HG02884 (cell line): ENCODE data around the gene BSG.

ENCODE experiments used
- ATAC-seq: cut with Tn5 transposase; IDR thresholded peaks from one replicate; pipeline ENCODE4 v1.9.1; 2021; ENCODE audit warnings: mild to moderate bottlenecking, moderate library complexity; ENCODE audit not compliant: unreplicated experiment

Gene BSG

GRCh38 chr19:539429-540030 lies 32.9 kb upstream of the BSG start:
- no peak for ATAC-seq

DNA sequence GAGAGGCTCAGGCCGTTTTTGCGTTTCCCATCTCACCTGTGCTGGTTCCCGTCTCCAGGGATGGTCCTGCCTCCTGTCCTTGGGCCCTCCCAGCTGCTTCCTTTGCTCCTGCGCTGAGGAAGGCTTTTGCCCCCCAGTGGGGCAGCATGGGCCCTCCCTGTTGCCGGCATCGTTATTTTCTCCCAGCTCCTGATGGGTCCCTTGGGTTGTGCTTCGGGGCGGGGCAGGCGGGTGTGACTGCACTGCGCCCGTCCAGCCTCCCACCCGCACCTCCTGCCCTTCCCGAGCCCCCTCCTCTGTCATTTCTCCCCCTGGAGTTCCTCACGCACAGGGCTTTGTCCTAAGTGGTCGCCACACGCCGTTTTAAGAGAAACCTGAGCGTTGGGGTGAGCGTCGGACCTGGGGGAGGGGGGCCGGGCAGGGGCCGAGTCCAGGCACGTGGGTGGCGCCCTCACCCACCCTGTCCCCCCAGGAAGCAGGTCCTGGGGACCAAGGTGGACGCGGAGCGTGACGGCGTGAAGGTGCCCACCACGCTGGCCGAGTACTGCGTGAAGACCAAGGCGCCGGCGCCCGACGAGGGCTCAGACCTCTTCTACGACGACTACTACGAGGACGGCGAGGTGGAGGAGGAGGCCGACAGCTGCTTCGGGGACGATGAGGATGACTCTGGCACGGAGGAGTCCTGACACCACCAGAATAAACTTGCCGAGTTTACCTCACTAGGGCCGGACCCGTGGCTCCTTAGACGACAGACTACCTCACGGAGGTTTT lies 31.3 kb upstream of the BSG start:
- ATAC-seq, result no peak

DNA sequence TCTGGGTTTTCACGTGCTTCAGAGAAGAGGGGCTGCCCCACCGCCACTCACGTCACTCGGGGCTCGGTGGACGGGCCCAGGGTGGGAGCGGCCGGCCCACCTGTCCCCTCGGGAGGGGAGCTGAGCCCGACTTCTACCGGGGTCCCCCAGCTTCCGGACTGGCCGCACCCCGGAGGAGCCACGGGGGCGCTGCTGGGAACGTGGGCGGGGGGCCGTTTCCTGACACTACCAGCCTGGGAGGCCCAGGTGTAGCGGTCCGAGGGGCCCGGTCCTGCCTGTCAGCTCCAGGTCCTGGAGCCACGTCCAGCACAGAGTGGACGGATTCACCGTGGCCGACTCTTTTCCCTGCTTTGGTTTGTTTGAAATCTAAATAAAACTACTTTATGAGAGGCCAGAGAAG lies 30.7 kb upstream of the BSG start:
- ATAC-seq, result no peak

DNA sequence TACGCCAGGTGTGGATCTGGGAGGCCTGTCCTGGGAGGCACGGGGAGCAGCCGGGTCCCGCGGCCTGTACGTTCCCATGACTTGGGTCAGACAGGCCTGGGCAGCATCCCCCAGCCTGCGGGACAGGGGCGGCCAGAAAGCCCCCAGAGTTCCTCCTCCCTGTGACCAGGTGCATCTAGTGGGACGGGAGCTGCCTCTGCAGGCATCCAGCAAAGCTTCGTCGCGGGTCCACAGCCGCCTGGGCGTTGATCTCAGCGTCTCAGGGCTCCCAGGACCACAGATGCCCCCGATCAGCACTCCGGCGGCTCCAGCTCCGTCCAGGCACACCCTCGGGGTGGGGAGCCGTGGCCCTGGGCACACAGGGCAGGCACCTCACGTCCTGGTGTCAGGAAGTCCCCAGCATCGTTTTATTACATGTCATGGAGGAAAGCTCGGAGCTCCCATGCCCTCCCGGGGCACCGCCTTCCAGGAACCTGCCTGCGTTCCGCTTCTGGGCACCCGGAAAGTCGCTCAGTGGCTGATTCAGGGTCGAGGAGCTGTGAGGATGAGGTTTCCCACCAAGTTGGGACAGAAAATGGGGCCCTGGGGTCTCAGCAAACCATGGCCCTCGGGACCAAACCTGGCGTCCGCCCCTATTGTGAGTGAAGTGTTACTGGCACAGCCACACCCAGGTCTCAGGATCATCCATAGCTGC lies 30.1 kb upstream of the BSG start:
- ATAC-seq, result no peak

DNA sequence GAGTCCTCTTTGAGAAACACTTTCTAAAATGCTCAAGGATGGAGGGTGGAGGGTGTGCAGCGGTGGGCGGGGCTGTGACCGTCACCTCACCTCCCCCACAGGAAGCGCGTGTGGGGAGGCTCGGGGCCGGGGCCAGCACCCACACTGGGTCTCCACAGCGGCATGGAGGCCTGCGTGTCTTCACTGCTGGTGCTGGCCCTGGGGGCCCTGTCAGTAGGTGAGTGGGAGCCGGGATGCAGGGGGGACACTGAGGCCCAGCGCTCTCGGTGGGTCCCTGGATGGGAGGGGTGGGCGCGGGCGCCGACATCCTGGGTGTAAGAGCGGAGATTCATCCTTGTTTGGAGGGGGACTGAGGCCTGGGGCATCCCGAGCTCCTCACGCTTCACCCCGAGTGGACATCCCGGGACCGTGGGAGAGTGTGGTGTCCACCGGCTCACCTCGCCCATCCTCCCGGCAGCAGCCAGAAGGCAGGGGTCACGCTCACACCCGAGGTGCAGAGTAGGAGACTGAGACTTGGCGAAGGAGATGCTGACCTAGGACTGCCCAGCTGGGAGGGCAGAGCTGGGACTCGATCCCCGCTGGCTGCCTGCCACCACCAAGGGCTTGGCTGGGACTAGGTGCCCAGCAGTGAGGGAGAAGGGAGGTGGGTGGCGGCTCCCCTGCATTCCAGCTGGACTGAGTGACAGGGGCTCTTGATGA lies 28.3 kb upstream of the BSG start, which contains the start of gene GZMM:
GZMM (plus strand) TSS at position 144 of the 699 bp plus-strand sequence; CDS start at position 163, 19 bp downstream.
- ATAC-seq, result no peak

DNA sequence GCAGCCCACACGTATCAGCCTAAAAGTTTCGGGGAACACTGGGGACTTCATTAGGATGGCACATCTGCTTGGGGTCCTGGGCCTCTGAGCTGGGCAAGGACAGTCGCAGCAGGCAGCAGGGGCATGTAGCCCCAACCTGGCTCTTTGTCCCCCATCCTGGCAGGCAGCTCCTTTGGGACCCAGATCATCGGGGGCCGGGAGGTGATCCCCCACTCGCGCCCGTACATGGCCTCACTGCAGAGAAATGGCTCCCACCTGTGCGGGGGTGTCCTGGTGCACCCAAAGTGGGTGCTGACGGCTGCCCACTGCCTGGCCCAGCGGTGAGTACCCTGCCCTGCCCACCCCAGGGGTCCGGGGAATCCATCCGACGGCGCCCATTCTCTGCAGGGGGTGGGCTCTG lies 25.3 kb upstream of the BSG start:
- ATAC-seq, result no peak

DNA sequence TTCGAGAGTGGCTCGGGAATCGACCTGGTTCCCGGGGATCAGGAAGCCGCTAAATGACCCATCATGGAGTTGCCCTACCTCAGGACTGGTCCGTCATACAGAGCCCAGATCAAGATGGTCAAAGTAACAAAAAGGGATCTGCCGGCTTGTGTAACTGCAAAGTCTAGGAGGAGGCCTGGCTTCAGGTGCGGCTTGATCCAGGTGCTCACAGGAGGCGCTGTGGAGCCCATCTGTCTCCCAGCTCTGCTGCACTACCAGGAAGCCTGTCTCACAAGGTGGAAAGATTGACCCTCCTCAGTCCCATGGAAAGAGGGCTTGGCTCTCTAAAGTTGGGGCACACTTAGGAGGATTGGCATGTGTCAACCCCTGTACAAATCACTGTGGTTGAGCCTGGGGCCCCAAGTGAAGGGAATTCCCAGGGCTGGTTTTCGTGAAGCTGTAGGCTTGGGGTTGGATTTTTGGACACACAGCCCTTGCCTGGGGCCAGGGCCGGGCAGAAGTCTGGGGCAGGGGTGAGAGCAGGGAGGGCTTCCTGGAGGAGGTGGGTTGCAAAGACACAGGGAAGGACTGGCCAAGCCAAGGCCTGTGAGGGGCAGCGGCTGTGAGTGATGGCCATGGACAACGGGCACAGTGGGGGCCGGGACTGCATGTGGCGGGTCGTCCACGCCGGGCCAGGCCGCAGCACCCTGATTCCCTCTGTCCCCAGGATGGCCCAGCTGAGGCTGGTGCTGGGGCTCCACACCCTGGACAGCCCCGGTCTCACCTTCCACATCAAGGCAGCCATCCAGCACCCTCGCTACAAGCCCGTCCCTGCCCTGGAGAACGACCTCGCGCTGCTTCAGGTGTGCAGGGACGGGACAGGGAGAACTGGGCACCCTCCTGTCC lies 24.3 kb upstream of the BSG start:
- no peak for ATAC-seq

DNA sequence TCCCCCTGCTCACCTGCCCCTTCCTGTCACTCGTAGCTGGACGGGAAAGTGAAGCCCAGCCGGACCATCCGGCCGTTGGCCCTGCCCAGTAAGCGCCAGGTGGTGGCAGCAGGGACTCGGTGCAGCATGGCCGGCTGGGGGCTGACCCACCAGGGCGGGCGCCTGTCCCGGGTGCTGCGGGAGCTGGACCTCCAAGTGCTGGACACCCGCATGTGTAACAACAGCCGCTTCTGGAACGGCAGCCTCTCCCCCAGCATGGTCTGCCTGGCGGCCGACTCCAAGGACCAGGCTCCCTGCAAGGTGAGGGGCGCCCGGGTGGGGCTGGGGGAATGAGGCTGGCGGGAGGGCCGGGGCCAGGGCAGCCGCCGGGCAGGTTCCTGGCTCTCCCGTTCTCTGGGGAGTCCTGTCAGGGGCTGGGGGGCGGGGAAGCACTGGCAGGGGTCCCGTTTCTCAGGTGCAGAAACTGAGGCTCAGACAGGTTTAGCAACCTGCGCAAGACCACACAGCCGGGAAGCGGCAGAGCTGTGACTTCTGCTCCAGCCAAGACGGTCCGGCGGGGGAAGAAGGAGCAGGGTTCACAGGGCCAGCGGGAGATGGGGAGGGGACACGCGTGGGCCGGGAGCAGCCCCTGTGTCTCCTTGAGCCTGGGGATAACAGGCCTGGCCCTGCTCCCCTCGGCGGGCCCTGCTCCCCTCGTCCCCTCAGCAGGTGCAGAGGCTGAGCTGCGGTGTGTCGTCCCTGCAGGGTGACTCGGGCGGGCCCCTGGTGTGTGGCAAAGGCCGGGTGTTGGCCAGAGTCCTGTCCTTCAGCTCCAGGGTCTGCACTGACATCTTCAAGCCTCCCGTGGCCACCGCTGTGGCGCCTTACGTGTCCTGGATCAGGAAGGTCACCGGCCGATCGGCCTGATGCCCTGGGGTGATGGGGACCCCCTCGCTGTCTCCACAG lies 23.2 kb upstream of the BSG start:
- no peak for ATAC-seq

DNA sequence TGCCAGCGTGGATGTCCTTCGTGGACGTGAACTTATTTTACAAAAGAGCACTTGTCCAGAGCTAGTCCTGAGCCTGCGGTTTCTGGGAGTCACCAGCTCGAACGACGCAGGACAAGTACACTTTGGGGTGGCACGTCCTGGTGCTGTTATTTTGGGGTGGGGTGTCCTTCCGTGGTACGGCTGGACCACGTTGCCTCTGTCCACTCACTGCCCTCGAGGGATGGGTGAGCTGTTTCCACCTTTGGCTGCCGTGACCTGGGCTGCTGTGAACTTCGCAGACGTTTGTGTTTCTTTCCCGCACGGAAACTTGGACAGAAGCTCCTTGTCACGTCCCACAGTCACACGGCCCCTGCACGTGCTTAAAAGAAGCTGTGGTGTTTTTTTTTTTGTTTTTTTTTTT lies 17.6 kb upstream of the BSG start:
- no peak for ATAC-seq

DNA sequence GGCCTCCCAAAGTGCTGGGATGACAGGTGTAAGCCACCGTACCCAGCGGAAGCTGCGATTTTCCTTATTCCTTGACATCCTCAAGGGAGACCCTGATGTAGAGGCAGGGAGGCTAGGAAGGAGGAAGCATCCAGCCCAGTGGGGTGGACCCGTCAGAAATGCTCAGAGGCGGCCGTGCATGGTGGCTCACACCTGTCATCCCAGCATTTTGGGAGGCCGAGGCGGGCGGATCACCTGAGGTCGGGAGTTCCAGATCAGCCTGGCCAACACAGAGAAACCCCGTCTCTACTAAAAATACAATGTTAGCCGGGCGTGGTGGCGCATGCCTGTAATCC lies 17.0 kb upstream of the BSG start:
- ATAC-seq, result no peak

- ATAC-seq, result no peak
Measured at GRCh38 chr19:556611-557382, 15.6 kb upstream of the BSG start.

DNA sequence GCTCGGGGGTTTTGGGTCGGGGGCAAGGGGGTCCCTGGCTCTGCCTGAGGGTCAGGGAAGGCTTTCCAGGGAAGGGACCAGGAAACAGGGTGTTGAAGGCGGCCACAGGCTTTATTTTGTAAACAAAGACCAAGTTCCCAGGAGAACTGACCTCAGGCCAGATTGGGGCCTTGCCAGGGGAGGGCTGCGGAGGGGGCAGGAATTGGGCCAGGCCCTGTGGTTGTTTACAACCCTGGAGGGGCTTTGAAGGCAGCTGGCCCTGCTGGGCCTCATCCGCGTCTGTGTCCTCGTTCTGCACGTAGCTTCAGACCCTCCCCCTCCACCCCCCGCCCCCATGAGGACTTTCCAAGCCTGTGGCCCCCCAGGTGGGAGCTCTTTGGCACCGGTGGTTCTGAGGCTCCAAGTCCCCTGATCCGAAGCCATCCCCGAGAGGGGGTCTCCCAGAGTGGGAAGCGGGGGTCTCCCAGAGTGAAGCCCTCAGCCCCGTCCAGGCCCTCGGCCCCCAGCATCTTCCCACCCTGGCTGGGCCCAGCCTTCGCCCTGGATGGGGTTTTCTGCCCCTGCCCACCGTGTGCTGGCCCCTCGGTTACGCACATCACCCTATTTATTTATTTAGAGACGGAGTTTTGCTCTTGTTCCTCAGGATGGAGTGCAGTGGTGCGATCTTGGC lies 13.5 kb upstream of the BSG start:
- no peak for ATAC-seq

DNA sequence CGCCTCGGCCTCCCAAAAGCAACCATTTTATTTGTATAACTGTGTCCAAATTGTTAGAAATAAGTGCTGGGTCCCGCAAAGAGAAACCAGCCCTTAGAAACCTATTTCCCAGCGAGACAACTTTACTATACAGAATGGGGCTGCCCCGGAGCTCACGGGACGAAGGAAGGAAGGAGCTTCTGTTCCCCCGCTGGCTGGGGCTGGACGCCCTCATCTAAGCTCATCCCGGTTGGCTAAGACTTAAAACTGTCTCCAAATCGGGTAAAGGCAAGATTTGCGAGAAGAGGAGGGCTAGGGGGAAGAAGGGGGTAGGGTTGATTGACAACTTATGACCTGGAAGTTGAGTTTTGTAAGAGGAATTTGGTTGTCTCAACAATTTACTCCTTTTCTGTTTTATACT lies 12.3 kb upstream of the BSG start:
- ATAC-seq, result no peak

- ATAC-seq, result no peak
Measured at GRCh38 chr19:566403-566802, 6.0 kb upstream of the BSG start.

- ATAC-seq, result no peak
Measured at GRCh38 chr19:566844-567243, 5.6 kb upstream of the BSG start.

DNA sequence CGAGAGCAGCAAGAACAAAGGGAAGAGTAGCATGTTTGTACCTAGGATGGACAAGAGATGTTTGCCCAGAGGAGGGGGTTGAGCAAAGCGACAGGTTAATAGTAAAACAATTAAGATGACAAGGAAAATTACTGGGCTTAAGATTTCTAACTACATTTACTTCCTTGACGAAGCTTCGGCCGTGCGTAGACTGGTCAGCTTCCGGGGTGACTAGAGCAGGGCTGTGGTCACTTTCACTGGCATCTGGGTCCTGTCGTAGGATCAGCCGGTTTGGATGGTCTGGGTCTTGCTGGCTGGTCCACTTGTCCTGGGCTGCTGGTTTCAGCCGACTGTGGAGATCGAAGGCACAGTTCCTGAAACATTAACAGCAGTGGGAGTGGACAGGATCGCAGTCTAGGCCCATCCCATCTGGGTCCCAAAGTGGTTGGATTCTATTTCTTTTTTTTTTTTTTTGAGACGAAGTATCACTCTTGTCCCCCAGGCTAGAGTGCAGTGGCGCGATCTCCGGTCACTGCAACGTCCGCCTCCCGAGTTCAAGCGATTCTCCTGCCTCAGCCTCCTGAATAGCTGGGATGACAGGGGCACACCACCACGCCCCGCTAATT lies 5.0 kb upstream of the BSG start:
- no peak for ATAC-seq

DNA sequence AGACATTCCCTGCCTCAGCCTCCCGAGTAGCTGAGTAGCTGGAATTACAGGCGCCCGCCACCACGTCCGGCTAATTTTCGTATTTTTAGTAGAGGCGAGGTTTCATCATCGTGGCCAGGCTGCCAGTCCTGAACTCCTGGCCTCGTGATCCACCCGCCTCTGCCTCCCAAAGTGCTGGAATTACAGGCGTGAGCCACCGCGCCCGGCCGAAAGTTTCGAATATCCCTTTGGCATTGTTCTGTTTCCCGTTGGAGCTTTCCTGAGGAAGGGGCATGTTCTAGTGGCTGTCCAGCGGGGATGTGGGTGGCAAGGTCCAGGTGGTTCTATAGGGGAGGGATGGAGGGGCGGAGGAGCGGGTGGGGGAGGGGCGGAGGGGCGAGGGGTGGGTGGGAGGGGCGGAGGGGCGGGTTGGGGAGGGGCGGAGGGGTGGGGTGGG lies 2.1 kb upstream of the BSG start:
- no peak for ATAC-seq
